Endothelial cell of umbilical vein (primary cell): ENCODE data around the gene EMCN. TPM values are rescaled to one million over a fixed set of nuclear protein-coding genes. Genes with fewer than 3 reads are reported as not detected.
A peak's percentile ranks its signal among the peaks of the same experiment; 100 is the strongest.

Experiments
- BruUV-seq: library from RNA; stranded (reverse); fragments of 400-500 nt; replicated peaks from 2 replicates; lab custom pipeline; 2021; lab: Mats Ljungman, UMichigan
- CTCF ChIA-PET: fragments of 300-600, 350-600 bp; sonication (Branson Sonifier 250); formaldehyde crosslinking; loops from one replicate; lab custom pipeline; 2021; ENCODE audit warnings: antibody characterized with exemption, inconsistent platforms; lab: Charles Lee
- POLR2A ChIA-PET: fragments of 300-600, 350-600 bp; sonication (Branson Sonifier 250); formaldehyde crosslinking; loops from one replicate; lab custom pipeline; 2021; ENCODE audit warnings: antibody characterized with exemption, inconsistent platforms; lab: Charles Lee
- DNase-seq: peaks from one replicate; pipeline ENCODE4 v3.0.0-alpha.2; 2011; ENCODE audit warnings: low read depth, low spot score
- FAIRE-seq: peaks from 2 replicates; lab custom pipeline; 2011; peaks lifted over from hg19 to GRCh38; lab: Jason Lieb, UNC
- H2AFZ ChIP-seq: 2 replicates; pipeline ENCODE4 v1.6.0; 2012; ENCODE audit warnings: low read depth, low read length, control low read depth, inconsistent platforms
- H3K27ac ChIP-seq: 2 replicates; pipeline ENCODE4 v1.5.1; 2011; ENCODE audit warnings: low read depth, mild to moderate bottlenecking, control low read depth, low read length, moderate library complexity; ENCODE audit not compliant: insufficient read depth
- H3K27me3 ChIP-seq, 2 experiments: 2 replicates each; pipeline versions ENCODE4 v1.6.0 to v1.6.1; 2011; ENCODE audit warnings: low read length in 2 of 2, mixed read lengths in 1 of 2; ENCODE audit not compliant: control insufficient read depth in 2 of 2, insufficient read depth in 2 of 2
- H3K36me3 ChIP-seq, 2 experiments: 2 replicates in 1 of 2; 3 replicates in 1 of 2; pipeline ENCODE4 v1.5.1; 2011; ENCODE audit warnings: low read length in 2 of 2, mild to moderate bottlenecking in 1 of 2, moderate library complexity in 1 of 2; ENCODE audit not compliant: control insufficient read depth in 2 of 2, insufficient read depth in 2 of 2; ENCODE audit errors: extremely low read depth in 1 of 2
- H3K4me1 ChIP-seq: 3 replicates; pipeline ENCODE4 v1.5.1; 2011; ENCODE audit warnings: mild to moderate bottlenecking, low read length; ENCODE audit not compliant: control insufficient read depth, insufficient read depth; ENCODE audit errors: extremely low read depth
- H3K4me2 ChIP-seq: 2 replicates; pipeline ENCODE4 v1.6.1; 2011; ENCODE audit warnings: low read length, control low read depth, mixed read lengths; ENCODE audit not compliant: insufficient read depth
- H3K4me3 ChIP-seq, 3 experiments: fragments of 200-600 bp in 1 of 3; sonication (generic), shearing (Covaris generic) in 1 of 3; replicated peaks in 1 of 3; 2 replicates each; pipeline ENCODE4 v1.5.1; 2011 to 2016; ENCODE audit warnings: control low read depth in 3 of 3, low read length in 3 of 3, mild to moderate bottlenecking in 2 of 3, inconsistent platforms in 1 of 3, low read depth in 1 of 3, moderate library complexity in 1 of 3; ENCODE audit not compliant: insufficient read depth in 1 of 3
- H3K79me2 ChIP-seq: 2 replicates; pipeline ENCODE4 v1.6.0; 2012; ENCODE audit warnings: low read length, inconsistent platforms; ENCODE audit not compliant: control insufficient read depth, insufficient read depth
- H3K9ac ChIP-seq: replicated peaks from 2 replicates; pipeline ENCODE3; 2011; ENCODE audit warnings: low read length, control low read depth; ENCODE audit not compliant: insufficient read depth; ENCODE audit errors: extremely low read depth
- H3K9me1 ChIP-seq: replicated peaks from 3 replicates; pipeline ENCODE4 v1.6.0; 2011; ENCODE audit warnings: mild to moderate bottlenecking, low read length; ENCODE audit not compliant: control insufficient read depth, insufficient read depth; ENCODE audit errors: extremely low read depth
- H3K9me3 ChIP-seq: replicated peaks from 2 replicates; pipeline ENCODE4 v1.5.1; 2012; ENCODE audit warnings: low read length, inconsistent platforms; ENCODE audit not compliant: control insufficient read depth, insufficient read depth
- H4K20me1 ChIP-seq: replicated peaks from 2 replicates; pipeline ENCODE3; 2011; ENCODE audit warnings: mild to moderate bottlenecking, low read length; ENCODE audit not compliant: control insufficient read depth, insufficient read depth; ENCODE audit errors: extremely low read depth
- EZH2 ChIP-seq: IDR thresholded peaks from 2 replicates; pipeline ENCODE4 v1.6.1; 2012; ENCODE audit warnings: borderline replicate concordance, low read depth, mild to moderate bottlenecking, moderate library complexity, low read length, inconsistent platforms; ENCODE audit not compliant: severe bottlenecking
- FOS ChIP-seq: IDR thresholded peaks from 2 replicates; pipeline ENCODE4 v1.6.1; 2011; ENCODE audit warnings: mild to moderate bottlenecking, low read length, moderate library complexity, borderline replicate concordance; ENCODE audit not compliant: insufficient read depth
- GATA2 ChIP-seq: IDR thresholded peaks from 2 replicates; pipeline ENCODE4 v1.7.0; 2011; ENCODE audit warnings: low read depth, mild to moderate bottlenecking, moderate library complexity, mixed read lengths, low read length; ENCODE audit not compliant: insufficient read length, insufficient read depth
- JUN ChIP-seq: IDR thresholded peaks from 2 replicates; pipeline ENCODE4 v1.6.1; 2011; ENCODE audit warnings: borderline replicate concordance, low read depth; ENCODE audit not compliant: insufficient read length, insufficient read depth
- MAX ChIP-seq: IDR thresholded peaks from 2 replicates; pipeline ENCODE4 v1.6.1; 2011; ENCODE audit not compliant: insufficient read depth, insufficient read length
- MYC ChIP-seq: IDR thresholded peaks from one replicate; pipeline ENCODE4 v1.6.1; 2011; ENCODE audit warnings: mild to moderate bottlenecking, low read depth, low read length
- POLR2A ChIP-seq: IDR thresholded peaks from 2 replicates; pipeline ENCODE4 v1.6.1; 2012; ENCODE audit warnings: low read depth, mild to moderate bottlenecking, control low read depth, low read length
- POLR2AphosphoS5 ChIP-seq: IDR thresholded peaks from 2 replicates; pipeline ENCODE4 v1.6.1; 2012; ENCODE audit warnings: low read depth, mild to moderate bottlenecking, control low read depth, low read length, moderate library complexity; ENCODE audit not compliant: insufficient read depth
- dilution Hi-C: fragments of 300-500 bp; cut with MboI; formaldehyde crosslinking; loops from one replicate; pipeline ENCODE4 v1.15.0; 2019; ENCODE audit warnings: low sequenced_read_pairs; ENCODE audit not compliant: extremely low pct_ligation_motif_present
- intact Hi-C: fragments of 100-400 bp; cut with micrococcal nuclease; formaldehyde crosslinking; loops from one replicate; pipeline ENCODE4 v1.10.0; 2022
- polyA plus RNA-seq, 4 experiments: library from polyadenylated mRNA; depleted of rRNA in 3 of 4; stranded (reverse) in 3 of 4; unstranded in 1 of 4; fragments of >200 nt; gene quantifications; 2 replicates each; pipeline versions ENCODE4 v1.2.1 to v1.2.3, GENCODE V29; 2011 to 2012; ENCODE audit warnings: missing spikeins in 1 of 4
- total RNA-seq: library from RNA; stranded (reverse); gene quantifications from 2 replicates; pipeline ENCODE4 v1.2.3, GENCODE V29; 2021
- TF ChIP-seq, protein P1 (sequence below), 2 donors: IDR thresholded peaks; 1 replicate in 1 of 2; 2 replicates in 1 of 2; pipeline ENCODE4 v1.5.1; 2011; ENCODE audit warnings: low read length in 2 of 2, mild to moderate bottlenecking in 2 of 2, moderate library complexity in 2 of 2, control low read depth in 1 of 2, inconsistent platforms in 1 of 2, low read depth in 1 of 2; ENCODE audit not compliant: insufficient read depth in 1 of 2; ENCODE audit errors: extremely low read depth in 1 of 2

EMCN gene
- total and polyA plus RNA-seq, 2 donors (not counting 3 experiments of a cell fraction or from before 2014, with no cell fraction given): 51.6 to 97.3 TPM

- Histone ChIP-seq H3K27me3 (no peaks in the 10 kb centered on the region), H3K9me1 (no peaks in the 10 kb centered on the region), H3K4me3 (no peak overlapping the region), H3K36me3 (no peaks in the 10 kb centered on the region), H2AFZ (no peak overlapping the region), H3K27ac (peak overlapping the region; percentile 45), H3K9ac (peak overlapping the region; percentile 31), H4K20me1 (no peaks in the 10 kb centered on the region), H3K4me1 (peaks cover 10% of the 10 kb centered on the region), H3K9me3 (no peaks in the 10 kb centered on the region), H3K79me2 (no peaks in the 10 kb centered on the region), H3K4me2 (peak overlapping the region; percentile 79)
- no TSS peak for BruUV-seq
- intact Hi-C loops: loop anchor here (5.0 kb wide), 1 partner anchor 240 kb away; no protein-coding TSS in a partner anchor
- TF ChIP-seq, protein P1, sequence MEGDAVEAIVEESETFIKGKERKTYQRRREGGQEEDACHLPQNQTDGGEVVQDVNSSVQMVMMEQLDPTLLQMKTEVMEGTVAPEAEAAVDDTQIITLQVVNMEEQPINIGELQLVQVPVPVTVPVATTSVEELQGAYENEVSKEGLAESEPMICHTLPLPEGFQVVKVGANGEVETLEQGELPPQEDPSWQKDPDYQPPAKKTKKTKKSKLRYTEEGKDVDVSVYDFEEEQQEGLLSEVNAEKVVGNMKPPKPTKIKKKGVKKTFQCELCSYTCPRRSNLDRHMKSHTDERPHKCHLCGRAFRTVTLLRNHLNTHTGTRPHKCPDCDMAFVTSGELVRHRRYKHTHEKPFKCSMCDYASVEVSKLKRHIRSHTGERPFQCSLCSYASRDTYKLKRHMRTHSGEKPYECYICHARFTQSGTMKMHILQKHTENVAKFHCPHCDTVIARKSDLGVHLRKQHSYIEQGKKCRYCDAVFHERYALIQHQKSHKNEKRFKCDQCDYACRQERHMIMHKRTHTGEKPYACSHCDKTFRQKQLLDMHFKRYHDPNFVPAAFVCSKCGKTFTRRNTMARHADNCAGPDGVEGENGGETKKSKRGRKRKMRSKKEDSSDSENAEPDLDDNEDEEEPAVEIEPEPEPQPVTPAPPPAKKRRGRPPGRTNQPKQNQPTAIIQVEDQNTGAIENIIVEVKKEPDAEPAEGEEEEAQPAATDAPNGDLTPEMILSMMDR (IDR thresholded peaks at IDR 0.05; ENCODE audit: extremely low read depth in 1 of 2, insufficient read depth in 1 of 2, low read depth in 1 of 2, low read length in 2 of 2): no peak
- peak; percentile 38 for TF ChIP-seq FOS
- TF ChIP-seq JUN: peak; percentile 56
- TF ChIP-seq POLR2A: no peak
- ChIA-PET POLR2A (no interaction called here), CTCF (no interaction called here)
- DNase-seq (peak; percentile 21), FAIRE-seq (no peak)
- dilution Hi-C loops: no loop called here
These were observed 20.0 kb downstream of the EMCN start for GRCh38 chr4:100497791-100498190.

DNA sequence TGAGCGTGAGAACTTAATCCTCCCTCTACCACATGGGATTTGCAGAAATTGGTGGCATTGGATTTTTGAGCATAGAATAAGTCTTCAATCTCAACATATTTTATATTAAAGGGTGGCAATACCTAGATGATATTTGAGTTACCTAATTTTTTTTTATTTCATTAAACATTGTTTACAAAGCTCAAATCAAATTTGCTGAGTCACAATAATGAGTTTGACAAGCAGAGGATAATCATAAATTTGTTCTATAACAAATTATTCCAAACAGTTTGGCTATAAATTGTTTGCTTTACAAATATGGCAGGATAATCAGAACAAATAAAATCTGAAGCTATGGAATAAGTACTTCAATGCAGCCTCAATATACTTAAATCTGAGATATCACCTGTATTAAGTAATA, 22.7 kb downstream of the EMCN start:
- intact Hi-C loops: loop anchor here (5.0 kb wide), 1 partner anchor 242 kb away; no protein-coding TSS in a partner anchor

More for the DNA sequence above, 22.7 kb downstream of the EMCN start:
- TF ChIP-seq GATA2: no peak
- TF ChIP-seq EZH2: no peak
- no peak for TF ChIP-seq MAX
- TF ChIP-seq, protein P1 (IDR thresholded peaks at IDR 0.05; ENCODE audit: extremely low read depth in 1 of 2, insufficient read depth in 1 of 2, low read depth in 1 of 2, low read length in 2 of 2): no peak
- no peak for TF ChIP-seq MYC
- TF ChIP-seq FOS: no peak
- TF ChIP-seq POLR2A: no peak
- TF ChIP-seq POLR2AphosphoS5: no peak
- TF ChIP-seq JUN: no peak
- Histone ChIP-seq H3K9me3 (no peaks in the 10 kb centered on the region), H2AFZ (no peak overlapping the region), H3K4me2 (no peak overlapping the region), H3K9me1 (no peaks in the 10 kb centered on the region), H3K9ac (no peak overlapping the region), H3K36me3 (no peaks in the 10 kb centered on the region), H3K79me2 (no peaks in the 10 kb centered on the region), H3K27me3 (no peaks in the 10 kb centered on the region), H4K20me1 (no peaks in the 10 kb centered on the region), H3K27ac (no peak overlapping the region), H3K4me1 (peaks cover 10% of the 10 kb centered on the region), H3K4me3 (no peak overlapping the region)
- no TSS peak for BruUV-seq
- ChIA-PET POLR2A (no interaction called here), CTCF (interaction anchor here (1.2 to 1.3 kb wide), 2 partner anchors 21 to 26 kb away, joined by 3 to 4 read pairs; no protein-coding TSS in a partner anchor)
- dilution Hi-C loops: no loop called here
- FAIRE-seq (no peak), DNase-seq (no peak)
